Suprapubic skin (tissue), 4 donors: ENCODE data around the gene ZNF518A. TPM values are rescaled to one million over a fixed set of nuclear protein-coding genes. Genes with fewer than 3 reads are reported as not detected.

Source experiments
- DNase-seq, 2 donors: peaks; one replicate each; pipeline ENCODE4 v3.0.0-alpha.2; 2019; ENCODE audit warnings: low spot score in 2 of 2
- H3K27ac ChIP-seq: fragments of 200-600 bp; sonication (generic); one replicate; pipeline ENCODE4 v1.5.1; 2019
- H3K27me3 ChIP-seq: fragments of 200-600 bp; sonication (generic); one replicate; pipeline ENCODE4 v1.5.1; 2019
- H3K36me3 ChIP-seq: fragments of 200-600 bp; sonication (generic); one replicate; pipeline ENCODE4 v1.5.1; 2019
- H3K4me1 ChIP-seq: fragments of 200-600 bp; sonication (generic); one replicate; pipeline ENCODE4 v1.5.1; 2019
- H3K4me3 ChIP-seq: fragments of 200-600 bp; sonication (generic); one replicate; pipeline ENCODE4 v1.5.1; 2019; ENCODE audit warnings: mild to moderate bottlenecking
- H3K9me3 ChIP-seq: fragments of 200-600 bp; sonication (generic); one replicate; pipeline ENCODE4 v1.5.1; 2019
- EP300 ChIP-seq: sonication (generic); formaldehyde crosslinking; IDR thresholded peaks from one replicate; pipeline ENCODE4 v1.6.1; 2017; ENCODE audit warnings: antibody characterized with exemption
- POLR2A ChIP-seq, 2 donors: fragments of 450-650 bp; IDR thresholded peaks; one replicate each; pipeline ENCODE4 v1.6.1; 2017; ENCODE audit warnings: antibody characterized with exemption in 2 of 2, mild to moderate bottlenecking in 2 of 2, moderate library complexity in 2 of 2
- POLR2AphosphoS5 ChIP-seq, 3 donors: sonication (generic); formaldehyde crosslinking; IDR thresholded peaks; one replicate each; pipeline ENCODE4 v1.6.1; 2017; ENCODE audit warnings: antibody characterized with exemption in 3 of 3
- WGBS: methylation state at CpG from one replicate; pipeline ENCODE4 v1.1.5; 2018; 5-methylcytosine and 5-hydroxymethylcytosine counted together
- total RNA-seq, 4 donors: library from RNA; depleted of rRNA; stranded (reverse); fragments of >200 nt; gene quantifications; one replicate each; pipeline ENCODE4 v1.1.0, GENCODE V29; 2016
- TF ChIP-seq, protein P1 (sequence below), 2 donors: fragments of 200-600 bp in 1 of 2; fragments of 450-650 bp in 1 of 2; sonication (generic) in 1 of 2; IDR thresholded peaks; one replicate each; pipeline ENCODE4 v1.5.1; 2016 to 2019; ENCODE audit warnings: antibody characterized with exemption in 2 of 2, mild to moderate bottlenecking in 1 of 2, moderate library complexity in 1 of 2

Gene ZNF518A
- total RNA-seq, 4 donors from 2014 or later = 10.7 to 19.9 (median 17.5) TPM

GRCh38 chr10:96090463-96090800, 39.7 kb upstream of the ZNF518A start:
- WGBS = 83% methylated on average over 9 of the region's 9 CpGs

DNA sequence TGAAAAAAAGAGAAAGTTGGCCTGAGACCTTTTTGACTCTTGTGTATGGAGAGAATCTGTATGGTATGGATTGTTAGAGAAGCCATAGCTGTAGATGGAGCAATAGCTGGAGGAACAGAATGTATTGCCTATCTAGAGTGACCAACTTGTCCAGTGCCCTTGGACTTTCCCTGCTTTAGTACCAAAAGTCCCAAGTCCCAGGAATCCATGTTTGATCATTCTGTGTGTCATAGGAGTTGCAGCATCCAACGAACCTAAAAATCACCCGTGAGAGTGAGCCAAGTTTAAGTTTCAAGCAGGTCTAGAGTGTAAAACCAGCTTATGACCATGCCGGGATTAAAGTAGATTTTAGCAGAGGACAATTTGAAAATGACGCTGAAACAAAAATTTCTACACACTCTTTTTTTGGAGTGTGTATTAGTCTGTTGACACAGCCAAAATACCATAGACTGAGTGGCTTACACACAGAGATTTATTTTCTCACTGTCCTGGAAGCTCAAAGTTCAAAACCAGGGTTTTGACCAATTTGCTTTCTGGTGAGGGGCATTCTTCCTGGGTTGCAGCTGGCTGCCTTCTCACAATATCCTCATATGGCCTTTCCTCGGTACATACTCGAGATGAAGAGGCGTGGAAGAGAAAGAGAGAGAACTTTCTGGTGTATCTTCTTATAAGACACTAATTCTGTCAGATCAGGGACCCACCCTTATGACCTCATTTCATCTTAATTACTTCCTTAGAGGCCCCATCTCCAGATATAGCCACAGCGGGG, 36.9 kb upstream of the ZNF518A start:
- H3K36me3 ChIP-seq = no peaks in the 10 kb centered on the region
- H3K4me3 ChIP-seq = no peak overlapping the region
- peaks cover 10% of the 10 kb centered on the region for H3K4me1 ChIP-seq
- no peak for DNase-seq
- peaks cover 69% of the 10 kb centered on the region for H3K27me3 ChIP-seq
- WGBS = 88% methylated on average over 8 of the region's 8 CpGs
- H3K9me3 ChIP-seq = no peaks in the 10 kb centered on the region
- H3K27ac ChIP-seq = no peak overlapping the region
- TF ChIP-seq EP300 (no peak), POLR2A (IDR thresholded peaks at IDR 0.05) (no peak), POLR2AphosphoS5 (IDR thresholded peaks at IDR 0.05) (no peak)
- TF ChIP-seq, protein P1, sequence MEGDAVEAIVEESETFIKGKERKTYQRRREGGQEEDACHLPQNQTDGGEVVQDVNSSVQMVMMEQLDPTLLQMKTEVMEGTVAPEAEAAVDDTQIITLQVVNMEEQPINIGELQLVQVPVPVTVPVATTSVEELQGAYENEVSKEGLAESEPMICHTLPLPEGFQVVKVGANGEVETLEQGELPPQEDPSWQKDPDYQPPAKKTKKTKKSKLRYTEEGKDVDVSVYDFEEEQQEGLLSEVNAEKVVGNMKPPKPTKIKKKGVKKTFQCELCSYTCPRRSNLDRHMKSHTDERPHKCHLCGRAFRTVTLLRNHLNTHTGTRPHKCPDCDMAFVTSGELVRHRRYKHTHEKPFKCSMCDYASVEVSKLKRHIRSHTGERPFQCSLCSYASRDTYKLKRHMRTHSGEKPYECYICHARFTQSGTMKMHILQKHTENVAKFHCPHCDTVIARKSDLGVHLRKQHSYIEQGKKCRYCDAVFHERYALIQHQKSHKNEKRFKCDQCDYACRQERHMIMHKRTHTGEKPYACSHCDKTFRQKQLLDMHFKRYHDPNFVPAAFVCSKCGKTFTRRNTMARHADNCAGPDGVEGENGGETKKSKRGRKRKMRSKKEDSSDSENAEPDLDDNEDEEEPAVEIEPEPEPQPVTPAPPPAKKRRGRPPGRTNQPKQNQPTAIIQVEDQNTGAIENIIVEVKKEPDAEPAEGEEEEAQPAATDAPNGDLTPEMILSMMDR (IDR thresholded peaks at IDR 0.05) = no peak

More at GRCh38 chr10:96090463-96090800, 39.7 kb upstream of the ZNF518A start:
- DNase-seq = no peak
- TF ChIP-seq POLR2AphosphoS5 (IDR thresholded peaks at IDR 0.05) (no peak), POLR2A (IDR thresholded peaks at IDR 0.05) (no peak), EP300 (no peak)
- TF ChIP-seq, protein P1 (IDR thresholded peaks at IDR 0.05) = no peak
- H3K4me1 ChIP-seq = peaks cover 10% of the 10 kb centered on the region
- H3K4me3 ChIP-seq = peak overlapping the region; percentile 73
- peaks cover 42% of the 10 kb centered on the region for H3K27me3 ChIP-seq
- peaks cover 4% of the 10 kb centered on the region for H3K36me3 ChIP-seq
- H3K9me3 ChIP-seq = no peaks in the 10 kb centered on the region
- peak overlapping the region; percentile 91 for H3K27ac ChIP-seq

DNA sequence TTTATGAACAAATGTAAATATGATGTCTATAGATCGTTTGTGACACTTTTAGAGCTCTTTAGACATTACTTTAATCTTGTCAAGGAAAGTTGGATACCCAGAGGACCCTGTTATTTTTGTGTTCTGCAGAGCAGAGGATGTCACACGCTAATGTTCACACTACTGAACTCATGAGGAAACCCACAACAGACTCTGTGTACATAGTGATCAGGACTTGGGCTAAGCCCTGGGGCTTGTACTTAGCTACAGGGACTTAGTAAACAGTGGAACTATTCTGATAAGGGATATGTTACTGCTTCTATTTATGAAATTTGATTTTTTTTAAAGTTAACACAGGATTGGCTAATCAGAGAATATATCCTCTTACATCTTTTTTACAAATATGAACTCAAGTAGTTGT, 36.1 kb upstream of the ZNF518A start:
- Histone ChIP-seq H3K36me3 (no peaks in the 10 kb centered on the region), H3K4me1 (peaks cover 10% of the 10 kb centered on the region), H3K27ac (no peak overlapping the region), H3K27me3 (peaks cover 77% of the 10 kb centered on the region), H3K9me3 (no peaks in the 10 kb centered on the region), H3K4me3 (no peak overlapping the region)
- 53% methylated on average over 2 of the region's 2 CpGs for WGBS
- TF ChIP-seq POLR2AphosphoS5 (IDR thresholded peaks at IDR 0.05) = no peak
- DNase-seq = no peak

GRCh38 chr10:96096958-96097357, 33.1 kb upstream of the ZNF518A start:
- 77% methylated on average over 1 of the region's 1 CpG for WGBS
- DNase-seq = no peak
- H3K9me3 ChIP-seq = no peaks in the 10 kb centered on the region
- no peak overlapping the region for H3K27ac ChIP-seq
- H3K27me3 ChIP-seq = peaks cover 98% of the 10 kb centered on the region
- no peaks in the 10 kb centered on the region for H3K4me1 ChIP-seq
- TF ChIP-seq POLR2A (IDR thresholded peaks at IDR 0.05) (no peak), EP300 (no peak), POLR2AphosphoS5 (IDR thresholded peaks at IDR 0.05) (no peak)
- TF ChIP-seq, protein P1 (IDR thresholded peaks at IDR 0.05) = no peak
- no peak overlapping the region for H3K4me3 ChIP-seq
- H3K36me3 ChIP-seq = no peaks in the 10 kb centered on the region

GRCh38 chr10:96097865-96098264, 32.2 kb upstream of the ZNF518A start:
- H3K4me1 ChIP-seq = no peaks in the 10 kb centered on the region
- peaks cover 97% of the 10 kb centered on the region for H3K27me3 ChIP-seq
- H3K27ac ChIP-seq = no peak overlapping the region
- H3K9me3 ChIP-seq = no peaks in the 10 kb centered on the region
- WGBS = 97% methylated on average over 3 of the region's 3 CpGs
- TF ChIP-seq POLR2A (IDR thresholded peaks at IDR 0.05) (no peak), POLR2AphosphoS5 (IDR thresholded peaks at IDR 0.05) (no peak), EP300 (no peak)
- TF ChIP-seq, protein P1 (IDR thresholded peaks at IDR 0.05) = no peak
- DNase-seq = no peak
- H3K4me3 ChIP-seq = no peak overlapping the region
- no peaks in the 10 kb centered on the region for H3K36me3 ChIP-seq
